HEK293T (cell line): Measurements from ENCODE around the gene BCL7A.

Source experiments
- FOXM1 ChIP-seq: fragments of 450-650 bp; IDR thresholded peaks from 2 replicates; pipeline ENCODE4 v1.6.1; 2017; ENCODE audit warnings: mild to moderate bottlenecking, borderline replicate concordance
- L3MBTL2 ChIP-seq: fragments of 450-650 bp; conservative IDR thresholded peaks from 2 replicates; pipeline ENCODE4 v1.6.1; 2016; ENCODE audit warnings: mild to moderate bottlenecking
- NFRKB ChIP-seq: fragments of 450-650 bp; IDR thresholded peaks from 2 replicates; pipeline ENCODE4 v1.6.1; 2016; ENCODE audit warnings: mild to moderate bottlenecking, moderate library complexity

DNA sequence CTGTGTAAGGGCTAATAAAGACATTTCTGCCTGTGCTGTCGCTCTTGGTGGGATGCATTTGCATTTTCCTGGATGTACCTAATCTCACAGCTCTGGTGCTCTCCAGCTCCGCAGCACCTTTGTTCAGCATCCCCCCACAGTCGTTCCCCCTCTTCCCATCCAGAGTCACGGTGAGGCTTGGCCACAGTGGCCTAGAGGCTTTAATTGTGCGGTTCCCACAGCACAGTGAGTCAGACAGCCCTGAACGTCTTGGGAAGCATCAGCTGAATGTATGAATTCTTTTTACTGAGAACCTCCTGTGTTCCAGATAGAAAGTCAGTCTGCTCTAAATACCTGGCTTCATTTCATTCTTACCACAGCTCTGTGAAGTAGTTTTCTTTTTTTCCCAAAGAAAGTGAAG lies 85.6 kb downstream of the BCL7A start:
- no peak for TF ChIP-seq FOXM1
- TF ChIP-seq L3MBTL2: no peak
- no peak for TF ChIP-seq NFRKB
